GM12892 (cell line): ENCODE results near the gene DCC.

ENCODE experiments used
- DNase-seq: peaks from one replicate; pipeline ENCODE4 v3.0.0; 2011; ENCODE audit not compliant: insufficient read length
- FAIRE-seq: peaks from 2 replicates; lab custom pipeline; 2011; peaks lifted over from hg19 to GRCh38; lab: Jason Lieb, UNC
- POLR2A ChIP-seq: IDR thresholded peaks from 2 replicates; pipeline ENCODE4 v1.6.1; 2011; ENCODE audit warnings: low read depth, low read length, control low read depth
- POLR2AphosphoS5 ChIP-seq: IDR thresholded peaks from 2 replicates; pipeline ENCODE4 v1.6.1; 2011; ENCODE audit warnings: low read depth, low read length, control low read depth
- TAF1 ChIP-seq: IDR thresholded peaks from 2 replicates; pipeline ENCODE4 v1.6.1; 2011; ENCODE audit warnings: low read depth, mild to moderate bottlenecking, control low read depth, low read length, borderline replicate concordance

The DCC gene

GRCh38 chr18:52536039-52536438 is 196.0 kb downstream of the DCC start:
- DNase-seq (no peak), FAIRE-seq (no peak)
- TF ChIP-seq POLR2AphosphoS5, result no peak
- TF ChIP-seq TAF1, result no peak
- TF ChIP-seq POLR2A, result no peak

GRCh38 chr18:52537261-52537660 is 197.3 kb downstream of the DCC start:
- DNase-seq (no peak), FAIRE-seq (no peak)
- no peak for TF ChIP-seq TAF1
- TF ChIP-seq POLR2AphosphoS5, result no peak
- TF ChIP-seq POLR2A, result no peak

- FAIRE-seq, result no peak
- TF ChIP-seq POLR2AphosphoS5 (no peak), POLR2A (no peak), TAF1 (no peak)
- DNase-seq, result no peak
Measured at GRCh38 chr18:52541056-52541455, 201.1 kb downstream of the DCC start.

- DNase-seq (no peak), FAIRE-seq (no peak)
- TF ChIP-seq POLR2AphosphoS5 (no peak), TAF1 (no peak), POLR2A (no peak)
Measured at GRCh38 chr18:52544086-52544485, 204.1 kb downstream of the DCC start.

GRCh38 chr18:52546686-52547346 is 206.8 kb downstream of the DCC start:
- DNase-seq (no peak), FAIRE-seq (no peak)

GRCh38 chr18:52553441-52553840 is 213.4 kb downstream of the DCC start:
- FAIRE-seq (no peak), DNase-seq (no peak)
- TF ChIP-seq POLR2AphosphoS5 (no peak), TAF1 (no peak), POLR2A (no peak)

More at GRCh38 chr18:52546686-52547346, 206.8 kb downstream of the DCC start:
- no peak for TF ChIP-seq POLR2A
- no peak for TF ChIP-seq POLR2AphosphoS5
- TF ChIP-seq TAF1, result no peak

GRCh38 chr18:52554180-52554579 is 214.2 kb downstream of the DCC start:
- TF ChIP-seq POLR2A (no peak), TAF1 (no peak), POLR2AphosphoS5 (no peak)
- no peak for FAIRE-seq

GRCh38 chr18:52567360-52567759 is 227.4 kb downstream of the DCC start:
- FAIRE-seq (no peak), DNase-seq (no peak)
- TF ChIP-seq POLR2AphosphoS5 (no peak), TAF1 (no peak), POLR2A (no peak)

More at GRCh38 chr18:52554180-52554579, 214.2 kb downstream of the DCC start:
- no peak for DNase-seq

GRCh38 chr18:52569492-52569891 is 229.5 kb downstream of the DCC start:
- FAIRE-seq, result no peak
- no peak for DNase-seq
- no peak for TF ChIP-seq POLR2AphosphoS5

- TF ChIP-seq POLR2AphosphoS5 (no peak), TAF1 (no peak), POLR2A (no peak)
- FAIRE-seq (no peak), DNase-seq (no peak)
Measured at GRCh38 chr18:52570975-52571374, 231.0 kb downstream of the DCC start.

GRCh38 chr18:52572036-52573000 is 232.3 kb downstream of the DCC start:
- DNase-seq, result no peak
- TF ChIP-seq POLR2AphosphoS5 (no peak), POLR2A (no peak), TAF1 (no peak)
- FAIRE-seq, result no peak

- no peak for TF ChIP-seq POLR2AphosphoS5
- TF ChIP-seq TAF1, result no peak
- TF ChIP-seq POLR2A, result no peak
- DNase-seq (no peak), FAIRE-seq (no peak)
Measured at GRCh38 chr18:52577795-52578194, 237.8 kb downstream of the DCC start.

- FAIRE-seq (no peak), DNase-seq (no peak)
- TF ChIP-seq POLR2AphosphoS5 (no peak), POLR2A (no peak), TAF1 (no peak)
Measured at GRCh38 chr18:52582061-52582460, 242.1 kb downstream of the DCC start.
